Measurements from ENCODE around the gene CCL8.

The CCL8 gene

GRCh38 chr17:34319039-34319483 is at the start of gene CCL8:
Gene CCL8, plus strand, starts transcription at chr17:34319435. Its CDS starts 67 bp downstream, at chr17:34319502.
- no peak for DNase-seq
- no peak within 1 kb of the TSS for H3K27ac ChIP-seq
- intact Hi-C loops (cut with DNase I; ENCODE audit: low total_unique reads) = no loop called here

GRCh38 chr17:34269969-34270368 is 49.3 kb upstream of the CCL8 start, which contains the start of gene CCL7:
Gene CCL7, plus strand, starts transcription at chr17:34270221. Its CDS starts 70 bp downstream, at chr17:34270291.
- DNase-seq = no peak
- H3K27ac ChIP-seq = no peak within 1 kb of the TSS
- H3K27me3 ChIP-seq = no peaks in the 10 kb centered on the region
- TF ChIP-seq CTCF (IDR thresholded peaks at IDR 0.05) = no peak
- intact Hi-C loops (cut with DNase I; ENCODE audit: low total_unique reads) = no loop called here
- H3K36me3 ChIP-seq = no peaks in the 10 kb centered on the region
- H3K9me3 ChIP-seq = no peaks in the 10 kb centered on the region
- H3K4me1 ChIP-seq = no peaks in the 10 kb centered on the region
- H3K4me3 ChIP-seq = no peak within 1 kb of the TSS

More at GRCh38 chr17:34319039-34319483, at the start of gene CCL8:
- H3K4me3 ChIP-seq = no peak within 1 kb of the TSS
- H3K4me1 ChIP-seq = peaks cover 0 to 43% (median 19%) of the 10 kb centered on the region in 4 donors
- no peaks in the 10 kb centered on the region for H3K9me3 ChIP-seq
- no peaks in the 10 kb centered on the region for H3K27me3 ChIP-seq
- H3K36me3 ChIP-seq = no peaks in the 10 kb centered on the region
- TF ChIP-seq CTCF (IDR thresholded peaks at IDR 0.05) = no peak

- H3K27me3 ChIP-seq = no peaks in the 10 kb centered on the region
- intact Hi-C loops (cut with DNase I; ENCODE audit: low total_unique reads) = no loop called here
- H3K9me3 ChIP-seq = no peaks in the 10 kb centered on the region
- no peaks in the 10 kb centered on the region for H3K36me3 ChIP-seq
- no peak overlapping the region for H3K4me3 ChIP-seq
- DNase-seq = no peak
- no peak overlapping the region for H3K27ac ChIP-seq
- no peaks in the 10 kb centered on the region for H3K4me1 ChIP-seq
- no peak for TF ChIP-seq CTCF (IDR thresholded peaks at IDR 0.05)
Measured at GRCh38 chr17:34275881-34276280, 43.4 kb upstream of the CCL8 start.

GRCh38 chr17:34276826-34277225 is 42.4 kb upstream of the CCL8 start:
- no peak overlapping the region for H3K4me3 ChIP-seq
- no peaks in the 10 kb centered on the region for H3K36me3 ChIP-seq
- intact Hi-C loops (cut with DNase I; ENCODE audit: low total_unique reads) = no loop called here
- no peak for TF ChIP-seq CTCF (IDR thresholded peaks at IDR 0.05)
- no peaks in the 10 kb centered on the region for H3K27me3 ChIP-seq
- no peaks in the 10 kb centered on the region for H3K9me3 ChIP-seq
- DNase-seq = no peak
- no peaks in the 10 kb centered on the region for H3K4me1 ChIP-seq
- no peak overlapping the region for H3K27ac ChIP-seq

GRCh38 chr17:34283571-34283970 is 35.7 kb upstream of the CCL8 start:
- Histone ChIP-seq H3K27ac (no peak overlapping the region), H3K4me1 (peaks cover 0 to 5% (median 0%) of the 10 kb centered on the region in 4 donors), H3K4me3 (no peak overlapping the region), H3K36me3 (no peaks in the 10 kb centered on the region), H3K9me3 (no peaks in the 10 kb centered on the region), H3K27me3 (no peaks in the 10 kb centered on the region)
- DNase-seq = no peak
- intact Hi-C loops (cut with DNase I; ENCODE audit: low total_unique reads) = no loop called here
- no peak for TF ChIP-seq CTCF (IDR thresholded peaks at IDR 0.05)

GRCh38 chr17:34285286-34285792 is 33.9 kb upstream of the CCL8 start, which contains the start of gene CCL11:
Gene CCL11, plus strand, starts transcription at chr17:34285742. Its CDS starts 67 bp downstream, at chr17:34285809.
- TF ChIP-seq CTCF (IDR thresholded peaks at IDR 0.05) = no peak
- H3K4me1 ChIP-seq = peaks cover 0 to 5% (median 0%) of the 10 kb centered on the region in 4 donors
- H3K4me3 ChIP-seq = no peak within 1 kb of the TSS
- no peak within 1 kb of the TSS for H3K27ac ChIP-seq
- no peaks in the 10 kb centered on the region for H3K9me3 ChIP-seq
- H3K36me3 ChIP-seq = no peaks in the 10 kb centered on the region
- H3K27me3 ChIP-seq = no peaks in the 10 kb centered on the region
- intact Hi-C loops (cut with DNase I; ENCODE audit: low total_unique reads) = no loop called here
- DNase-seq = no peak

All from tibial artery (tissue), 4 donors.